HG02840 (cell line): ENCODE measurements around the gene PAMR1.

Experiments
- ATAC-seq: cut with Tn5 transposase; IDR thresholded peaks from one replicate; pipeline ENCODE4 v1.9.1; 2021; ENCODE audit warnings: mild to moderate bottlenecking, moderate library complexity, moderate number of reproducible peaks; ENCODE audit not compliant: unreplicated experiment, low FRiP score

Gene PAMR1

DNA sequence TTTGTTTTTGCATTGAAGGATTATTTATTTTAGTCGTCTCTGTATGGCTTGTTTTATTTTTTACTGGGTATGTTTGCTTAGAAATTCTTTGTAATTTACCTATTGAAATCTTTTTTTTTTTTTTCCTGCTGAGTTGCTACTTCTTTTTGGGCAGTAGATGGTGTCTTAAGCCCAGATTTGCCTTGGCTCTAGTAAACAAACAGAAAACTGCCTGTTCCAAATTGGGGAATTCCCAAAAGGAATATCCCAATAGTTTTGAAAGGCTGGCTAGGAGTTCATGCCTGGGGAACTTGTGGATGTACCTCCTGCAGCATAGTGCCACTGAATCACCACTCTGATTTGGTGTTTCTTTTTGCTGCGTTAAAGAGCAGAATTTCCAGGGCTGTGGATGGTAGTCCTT lies 17.7 kb downstream of the PAMR1 start:
- no peak for ATAC-seq

DNA sequence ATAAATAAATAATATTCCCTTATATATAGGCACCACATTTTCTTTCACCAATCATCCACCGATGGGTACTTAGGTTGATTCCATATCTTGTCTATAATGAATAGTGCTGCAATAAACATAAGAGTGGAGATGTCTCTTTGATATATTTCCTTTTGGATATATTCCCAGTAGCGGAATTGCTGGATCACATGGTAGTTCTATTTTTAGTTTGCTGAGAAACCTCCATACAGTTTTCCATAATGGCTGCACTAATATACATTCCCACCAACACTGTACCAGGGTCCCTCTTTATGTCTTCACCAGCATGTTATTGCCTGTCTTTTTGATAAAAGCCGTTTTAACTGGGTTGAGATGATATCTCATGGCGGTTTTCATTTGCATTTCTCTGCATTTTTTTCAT lies 23.6 kb downstream of the PAMR1 start:
- no peak for ATAC-seq

DNA sequence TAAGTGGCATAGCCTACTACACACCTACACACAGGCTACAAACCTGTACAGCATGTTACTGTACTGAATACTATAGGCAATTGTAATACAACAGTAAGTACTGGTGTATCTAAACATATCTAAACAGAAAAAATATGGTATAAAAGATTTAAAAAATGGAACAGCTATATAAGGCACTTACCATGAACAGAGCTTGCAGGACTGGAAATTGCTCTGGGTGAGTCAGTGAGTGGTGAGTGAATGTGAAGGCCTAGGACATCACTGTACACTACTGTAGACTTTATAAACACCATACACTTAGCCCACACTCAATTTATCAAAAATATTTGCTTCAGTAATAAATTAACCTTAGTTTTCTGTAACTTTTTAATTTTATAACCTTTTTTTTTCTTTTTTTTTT lies 24.7 kb downstream of the PAMR1 start:
- no peak for ATAC-seq

- no peak for ATAC-seq
Observed at GRCh38 chr11:35496416-35496815, 29.0 kb downstream of the PAMR1 start.

- ATAC-seq = no peak
Observed at GRCh38 chr11:35494957-35495490, 30.4 kb downstream of the PAMR1 start.

DNA sequence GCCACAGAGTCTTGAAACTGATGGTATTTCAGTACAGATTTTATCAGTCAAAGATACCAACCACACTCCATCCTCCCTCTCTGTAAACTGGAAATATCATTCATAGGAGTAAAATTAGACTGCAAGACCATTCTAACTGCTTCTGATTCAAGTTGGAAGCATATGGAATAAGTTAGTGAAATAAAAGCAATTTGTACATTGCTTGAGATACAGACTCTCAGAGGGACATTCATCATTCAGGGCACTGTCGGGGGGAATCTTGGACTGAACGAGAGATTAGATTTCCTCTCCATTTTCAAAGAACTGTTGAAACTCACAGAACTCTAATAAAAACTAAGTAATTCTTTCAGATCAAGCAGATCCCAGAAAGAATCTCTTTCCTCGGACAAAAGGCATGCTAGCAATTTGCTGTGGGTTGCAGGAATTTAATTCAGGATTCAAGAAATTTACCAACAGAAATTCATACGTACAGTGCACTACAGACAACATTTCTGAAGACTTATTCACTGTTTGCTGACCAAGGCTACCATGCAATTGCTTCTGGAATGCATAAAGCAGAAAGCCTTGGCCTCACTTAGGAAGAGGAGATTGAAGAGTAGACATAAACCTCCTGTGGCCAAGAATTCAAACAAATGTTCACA lies 34.1 kb downstream of the PAMR1 start:
- ATAC-seq = no peak

GRCh38 chr11:35488117-35488516 lies 37.3 kb downstream of the PAMR1 start:
- ATAC-seq = no peak

DNA sequence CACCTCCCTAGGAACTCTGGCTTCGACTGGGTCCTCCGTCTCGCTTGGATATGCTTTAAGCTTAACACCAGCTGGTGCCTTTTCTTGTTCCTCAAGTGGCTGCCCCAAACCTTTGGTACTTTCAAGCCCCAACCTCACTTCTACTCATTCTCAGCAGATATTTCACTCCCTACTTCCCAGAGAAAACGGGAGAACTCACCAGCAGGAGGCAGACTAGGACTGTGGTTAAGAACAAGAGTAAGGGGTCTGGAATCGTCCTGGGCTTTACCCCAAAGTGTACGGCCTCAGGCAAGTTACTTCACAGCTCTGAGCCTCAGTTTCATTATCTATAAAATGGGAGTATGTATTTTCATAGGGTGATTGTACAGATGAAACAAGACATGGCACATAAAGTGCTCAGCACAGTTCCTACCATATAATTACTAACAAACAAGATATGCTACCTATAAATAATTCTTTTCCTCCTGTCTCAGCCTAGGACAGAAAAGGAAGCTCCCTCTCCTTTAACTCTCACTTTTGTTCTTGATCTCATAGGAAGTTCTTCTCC lies 37.8 kb downstream of the PAMR1 start:
- ATAC-seq = no peak

GRCh38 chr11:35486934-35487333 lies 38.5 kb downstream of the PAMR1 start:
- ATAC-seq = no peak

- no peak for ATAC-seq
Observed at GRCh38 chr11:35486446-35486845, 39.0 kb downstream of the PAMR1 start.

DNA sequence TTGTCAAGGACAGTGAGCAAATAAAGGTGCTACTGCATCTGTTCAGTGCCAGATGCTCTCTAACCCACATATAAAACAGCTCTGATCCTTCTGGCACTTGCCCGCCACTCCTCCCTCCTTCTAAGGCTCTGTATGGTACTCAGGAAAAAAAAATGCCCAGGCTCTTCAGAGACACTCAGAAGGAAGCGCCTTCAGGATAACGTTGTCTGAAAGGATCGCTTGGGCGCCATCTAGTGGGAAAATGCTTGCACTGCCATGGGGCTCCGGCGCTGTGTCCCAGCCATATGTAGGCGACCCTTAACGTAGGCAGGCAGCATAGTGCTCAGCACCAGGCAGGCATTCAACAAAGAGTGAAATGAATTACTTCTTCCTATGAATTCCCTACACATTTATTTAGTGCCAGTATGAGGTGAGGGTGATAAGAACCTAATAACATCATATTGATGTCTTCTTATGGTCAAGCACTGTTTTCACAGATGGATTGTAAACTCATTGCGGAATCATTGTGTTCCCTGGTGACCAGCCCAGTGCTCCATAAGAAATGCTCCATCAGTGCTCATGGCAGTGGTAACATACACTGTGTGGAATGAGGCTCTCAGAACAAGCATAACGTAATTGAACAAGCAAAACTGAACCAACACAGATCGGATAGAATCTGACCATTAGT lies 39.6 kb downstream of the PAMR1 start:
- no peak for ATAC-seq

- no peak for ATAC-seq
Observed at GRCh38 chr11:35484435-35484834, 41.0 kb downstream of the PAMR1 start.

- ATAC-seq = no peak
Observed at GRCh38 chr11:35483131-35483820, 42.1 kb downstream of the PAMR1 start.

- ATAC-seq = no peak
Observed at GRCh38 chr11:35479731-35480130, 45.7 kb downstream of the PAMR1 start.

DNA sequence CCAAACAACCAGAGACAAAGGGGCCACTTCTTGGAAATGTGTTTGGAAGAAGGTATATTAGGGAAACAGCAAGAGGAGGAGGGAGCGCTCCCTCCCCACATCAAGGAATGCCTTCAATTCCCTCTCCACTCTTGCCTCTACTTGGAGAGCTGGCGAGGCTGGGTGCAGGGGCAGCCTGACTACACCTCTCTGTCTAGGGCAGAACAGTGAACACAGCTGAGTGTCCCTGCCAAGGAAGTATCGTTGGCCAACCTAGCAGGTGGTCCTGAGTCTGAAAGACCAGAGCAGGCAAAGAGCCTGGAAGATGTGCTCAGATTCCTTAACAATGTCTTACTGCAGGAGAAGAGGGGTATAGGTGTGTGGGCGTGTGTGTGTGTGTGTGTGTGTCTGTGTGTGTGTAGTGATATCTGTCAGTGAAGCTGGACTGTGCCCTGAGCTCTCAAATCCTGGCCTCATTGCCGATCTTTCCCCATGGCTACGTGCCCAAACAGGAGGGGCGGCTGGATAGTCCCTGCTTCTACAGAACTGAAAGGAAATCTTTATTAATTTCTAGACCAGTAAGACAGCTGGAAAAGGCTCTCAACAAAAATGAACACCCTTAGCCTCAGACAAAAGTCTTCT lies 46.8 kb downstream of the PAMR1 start:
- ATAC-seq = no peak

GRCh38 chr11:35477901-35478300 lies 47.5 kb downstream of the PAMR1 start:
- no peak for ATAC-seq

DNA sequence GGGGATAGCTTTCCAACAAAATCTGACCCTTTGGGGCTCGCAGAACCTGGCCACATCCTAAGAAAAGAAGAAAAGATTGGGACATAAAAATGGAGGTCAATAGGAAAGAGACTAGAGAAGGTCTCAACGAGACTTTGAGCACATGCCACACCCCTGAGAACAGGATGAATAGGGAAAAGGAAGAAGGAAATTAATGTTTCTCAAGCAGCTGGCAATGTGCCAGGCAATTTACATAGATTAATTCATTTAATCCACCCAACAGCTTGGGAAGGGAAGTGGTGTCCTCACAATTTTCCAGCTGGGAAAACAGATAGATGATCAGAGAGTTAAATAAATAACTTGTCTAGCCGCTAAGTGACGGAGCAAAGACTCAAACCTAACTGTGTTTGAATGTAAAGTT lies 50.7 kb downstream of the PAMR1 start:
- ATAC-seq = no peak

- ATAC-seq = no peak
Observed at GRCh38 chr11:35473795-35474374, 51.5 kb downstream of the PAMR1 start.

GRCh38 chr11:35470616-35471015 lies 54.8 kb downstream of the PAMR1 start:
- no peak for ATAC-seq

GRCh38 chr11:35466058-35466457 lies 59.4 kb downstream of the PAMR1 start:
- ATAC-seq = no peak
